Effector CD4-positive, alpha-beta T cell (primary cell): ENCODE measurements around the gene ZDHHC14.

Experiments used
- DNase-seq: peaks from one replicate; pipeline ENCODE4 v3.0.0-alpha.2; 2020

The ZDHHC14 gene

GRCh38 chr6:157469378-157469777, 88.4 kb downstream of the ZDHHC14 start:
- no peak for DNase-seq

GRCh38 chr6:157471077-157471686, 90.2 kb downstream of the ZDHHC14 start:
- DNase-seq, result no peak

GRCh38 chr6:157471895-157472686, 91.1 kb downstream of the ZDHHC14 start:
- no peak for DNase-seq

GRCh38 chr6:157476797-157477196, 95.8 kb downstream of the ZDHHC14 start:
- DNase-seq, result no peak

GRCh38 chr6:157478926-157479325, 97.9 kb downstream of the ZDHHC14 start:
- no peak for DNase-seq

GRCh38 chr6:157479464-157480303, 98.7 kb downstream of the ZDHHC14 start:
- no peak for DNase-seq

- no peak for DNase-seq
Measured at GRCh38 chr6:157481189-157481864, 100.3 kb downstream of the ZDHHC14 start.

GRCh38 chr6:157481865-157482249, 100.9 kb downstream of the ZDHHC14 start:
- DNase-seq, result no peak

- no peak for DNase-seq
Measured at GRCh38 chr6:157483770-157484169, 102.8 kb downstream of the ZDHHC14 start.

GRCh38 chr6:157484181-157484580, 103.2 kb downstream of the ZDHHC14 start:
- DNase-seq, result no peak

- DNase-seq, result no peak
Measured at GRCh38 chr6:157486572-157486971, 105.6 kb downstream of the ZDHHC14 start.

GRCh38 chr6:157487110-157487773, 106.3 kb downstream of the ZDHHC14 start:
- DNase-seq, result no peak

GRCh38 chr6:157488058-157488457, 107.1 kb downstream of the ZDHHC14 start:
- no peak for DNase-seq

- DNase-seq, result no peak
Measured at GRCh38 chr6:157488716-157489118, 107.7 kb downstream of the ZDHHC14 start.

GRCh38 chr6:157490611-157491269, 109.8 kb downstream of the ZDHHC14 start:
- DNase-seq, result no peak

- DNase-seq, result no peak
Measured at GRCh38 chr6:157491571-157492232, 110.7 kb downstream of the ZDHHC14 start.

GRCh38 chr6:157492249-157492648, 111.3 kb downstream of the ZDHHC14 start:
- no peak for DNase-seq

- DNase-seq, result no peak
Measured at GRCh38 chr6:157492741-157493140, 111.8 kb downstream of the ZDHHC14 start.

GRCh38 chr6:157493173-157493572, 112.2 kb downstream of the ZDHHC14 start:
- DNase-seq, result no peak

- no peak for DNase-seq
Measured at GRCh38 chr6:157493576-157493975, 112.6 kb downstream of the ZDHHC14 start.

- no peak for DNase-seq
Measured at GRCh38 chr6:157494132-157494710, 113.2 kb downstream of the ZDHHC14 start.
